GM12878 (cell line): ENCODE data around the gene OPN1SW. TPM values are rescaled to one million over a fixed set of nuclear protein-coding genes. Genes with fewer than 3 reads are reported as not detected.

ENCODE experiments used
- ATAC-seq: fragments of 200-7000 bp; cut with Tn5 transposase; 3 replicates; pipeline ENCODE4 v1.9.1; 2020; ENCODE audit warnings: mild to moderate bottlenecking, moderate library complexity
- BruUV-seq: library from RNA; stranded (reverse); fragments of 400-500 nt; replicated peaks from 2 replicates; lab custom pipeline; 2021; lab: Mats Ljungman, UMichigan
- CTCF ChIA-PET: fragments of 300-600 bp; sonication (Branson Sonifier 250); formaldehyde crosslinking; extraction: SDS; loops from one replicate; lab custom pipeline; 2021; ENCODE audit warnings: inconsistent platforms; lab: Yijun Ruan, JAX
- POLR2A ChIA-PET: fragments of 350-600 bp; formaldehyde crosslinking; extraction: SDS; loops from one replicate; lab custom pipeline; 2021; ENCODE audit warnings: inconsistent platforms; lab: Charles Lee
- RAD21 ChIA-PET: fragments of 300-600 bp; sonication (Branson Sonifier 250); formaldehyde crosslinking; loops from one replicate; lab custom pipeline; 2023; ENCODE audit warnings: antibody characterized with exemption; ENCODE audit not compliant: unreplicated experiment; lab: Charles Lee
- SMC1A ChIA-PET: fragments of 300-600 bp; sonication (Branson Sonifier 250); formaldehyde crosslinking; loops from one replicate; lab custom pipeline; 2023; ENCODE audit not compliant: unreplicated experiment, uncharacterized antibody; lab: Charles Lee
- DNase-seq: peaks from one replicate; pipeline ENCODE4 v3.0.0-alpha.2; 2011; ENCODE audit warnings: low read depth, low spot score
- FAIRE-seq: peaks from 3 replicates; lab custom pipeline; 2011; peaks lifted over from hg19 to GRCh38; lab: Jason Lieb, UNC
- H2AFZ ChIP-seq: 2 replicates; pipeline ENCODE4 v1.6.0; 2011; ENCODE audit warnings: low read depth, low read length, control low read depth; ENCODE audit not compliant: control insufficient read depth
- H3K27ac ChIP-seq: 2 replicates; pipeline ENCODE4 v1.5.1; 2011; ENCODE audit warnings: control low read depth; ENCODE audit not compliant: control insufficient read depth, insufficient read depth
- H3K27me3 ChIP-seq, 2 experiments: replicated peaks in 1 of 2; 2 replicates each; pipeline versions ENCODE4 v1.6.0 to v1.6.1; 2011; ENCODE audit warnings: low read length in 1 of 2; ENCODE audit not compliant: control insufficient read depth in 2 of 2, insufficient read depth in 2 of 2
- H3K36me3 ChIP-seq, 2 experiments: 2 replicates each; pipeline ENCODE4 v1.5.1; 2011; ENCODE audit warnings: low read length in 1 of 2; ENCODE audit not compliant: control insufficient read depth in 2 of 2, insufficient read depth in 2 of 2
- H3K4me1 ChIP-seq: 2 replicates; pipeline ENCODE4 v1.6.1; 2011; ENCODE audit warnings: mild to moderate bottlenecking, low read length, moderate library complexity, mixed read lengths; ENCODE audit not compliant: control insufficient read depth, insufficient read depth
- H3K4me2 ChIP-seq: 2 replicates; pipeline ENCODE4 v1.6.0; 2011; ENCODE audit warnings: control low read depth; ENCODE audit not compliant: control insufficient read depth, insufficient read depth
- H3K4me3 ChIP-seq: fragments of 200-600 bp; sonication (generic); 2 replicates; pipeline ENCODE4 v1.5.1; 2016
- H3K79me2 ChIP-seq: 2 replicates; pipeline ENCODE4 v1.6.0; 2011; ENCODE audit warnings: low read length; ENCODE audit not compliant: control insufficient read depth, insufficient read depth
- H3K9ac ChIP-seq: 2 replicates; pipeline ENCODE4 v1.8.0; 2011; ENCODE audit warnings: low read length, control low read depth, mixed read lengths; ENCODE audit not compliant: control insufficient read depth, insufficient read depth
- H3K9me3 ChIP-seq: replicated peaks from 3 replicates; pipeline ENCODE4 v1.5.1; 2011; ENCODE audit warnings: mild to moderate bottlenecking, low read length; ENCODE audit not compliant: control insufficient read depth, insufficient read depth
- H4K20me1 ChIP-seq: 2 replicates; pipeline ENCODE4 v1.6.0; 2011; ENCODE audit not compliant: control insufficient read depth, insufficient read depth
- BACH1 ChIP-seq: fragments of 450-650 bp; IDR thresholded peaks from 2 replicates; pipeline ENCODE4 v1.6.1; 2017; ENCODE audit warnings: mild to moderate bottlenecking, borderline replicate concordance
- BRCA1 ChIP-seq: IDR thresholded peaks from 2 replicates; pipeline ENCODE4 v1.6.1; 2011; ENCODE audit warnings: low read depth, low read length, improper control_type of control experiment
- CBX3 ChIP-seq: fragments of 200-600 bp; sonication (generic); IDR thresholded peaks from 2 replicates; pipeline ENCODE4 v1.6.1; 2016; ENCODE audit warnings: low read depth, borderline replicate concordance
- EZH2 ChIP-seq: IDR thresholded peaks from 2 replicates; pipeline ENCODE4 v1.6.1; 2012; ENCODE audit warnings: low read depth, mild to moderate bottlenecking, control low read depth, inconsistent platforms, low read length, borderline replicate concordance; ENCODE audit not compliant: control insufficient read depth
- GABPA ChIP-seq: IDR thresholded peaks from 2 replicates; pipeline ENCODE4 v1.6.1; 2014; ENCODE audit warnings: antibody characterized with exemption, low read depth, mild to moderate bottlenecking, inconsistent platforms
- LARP7 ChIP-seq: fragments of 450-650 bp; IDR thresholded peaks from 2 replicates; pipeline ENCODE4 v1.6.1; 2017; ENCODE audit warnings: mild to moderate bottlenecking
- NFYB ChIP-seq: IDR thresholded peaks from 2 replicates; pipeline ENCODE4 v1.6.1; 2011; ENCODE audit warnings: low read depth, mild to moderate bottlenecking, low read length, improper control_type of control experiment, moderate library complexity; ENCODE audit not compliant: insufficient read depth
- POLR2AphosphoS2 ChIP-seq: IDR thresholded peaks from 2 replicates; pipeline ENCODE4 v1.6.1; 2011; ENCODE audit warnings: low read depth, mild to moderate bottlenecking, low read length, improper control_type of control experiment, moderate library complexity
- RELA ChIP-seq: fragments of 450-650 bp; IDR thresholded peaks from 2 replicates; pipeline ENCODE4 v1.8.0; 2014; ENCODE audit warnings: borderline replicate concordance; ENCODE audit not compliant: partially characterized antibody
- STAT3 ChIP-seq: IDR thresholded peaks from 2 replicates; pipeline ENCODE4 v1.6.1; 2011; ENCODE audit warnings: low read depth, low read length, improper control_type of control experiment
- TCF3 ChIP-seq: IDR thresholded peaks from 2 replicates; pipeline ENCODE4 v1.6.1; 2012; ENCODE audit warnings: low read depth, mild to moderate bottlenecking, low read length, borderline replicate concordance; ENCODE audit not compliant: insufficient read depth
- ZZZ3 ChIP-seq: IDR thresholded peaks from 2 replicates; pipeline ENCODE4 v1.6.1; 2011; ENCODE audit warnings: low read depth; ENCODE audit not compliant: control insufficient read depth, insufficient read length
- WGBS: methylation state at CpG from one replicate; pipeline ENCODE4 v1.1.6; 2016; ENCODE audit warnings: low lambda C conversion rate; ENCODE audit not compliant: insufficient replicate concordance, insufficient coverage; ENCODE audit errors: missing lambda C conversion rate; 5-methylcytosine and 5-hydroxymethylcytosine counted together
- in situ Hi-C: fragments of 300-500 bp; cut with MboI; formaldehyde crosslinking; loops from 9 replicates; pipeline ENCODE4 v1.14.3; 2018; ENCODE audit warnings: mixed read lengths
- intact Hi-C: fragments of 100-400 bp; cut with micrococcal nuclease; formaldehyde crosslinking; loops from one replicate; pipeline ENCODE4 v1.14.2; 2022; ENCODE audit not compliant: unreplicated experiment
- polyA plus RNA-seq, 11 experiments: library from polyadenylated mRNA; depleted of rRNA in 4 of 11; unstranded in 6 of 11; stranded (reverse) in 5 of 11; fragments of >200 nt; fragmentation: Nextera tagmentation in 4 of 11; fragmentation: Illumina TruSeq in 1 of 11; extraction: Ambion mirVana in 4 of 11; extraction: Trizol in 1 of 11; gene quantifications; 1 replicate in 1 of 11; 2 replicates in 10 of 11; pipeline versions ENCODE4 v1.2.1 to v1.2.3, GENCODE V29; 2011 to 2016; ENCODE audit warnings: inconsistent platforms in 2 of 11, missing spikeins in 2 of 11, low read depth in 1 of 11
- total RNA-seq, 4 experiments: library from RNA; depleted of rRNA in 3 of 4; stranded (reverse); fragments of >200 nt in 3 of 4; fragmentation: Illumina TruSeq in 1 of 4; extraction: Trizol in 1 of 4; gene quantifications; 2 replicates each; pipeline versions ENCODE4 v1.2.1 to v1.2.3, GENCODE V29; 2013 to 2021

OPN1SW gene
- total and polyA plus RNA-seq, 10 of the 15 experiments (the other 5 are each of a cell fraction or from before 2014, with no cell fraction given) = 0.11 to 0.35 (median 0.19) TPM; not detected in 6

DNA sequence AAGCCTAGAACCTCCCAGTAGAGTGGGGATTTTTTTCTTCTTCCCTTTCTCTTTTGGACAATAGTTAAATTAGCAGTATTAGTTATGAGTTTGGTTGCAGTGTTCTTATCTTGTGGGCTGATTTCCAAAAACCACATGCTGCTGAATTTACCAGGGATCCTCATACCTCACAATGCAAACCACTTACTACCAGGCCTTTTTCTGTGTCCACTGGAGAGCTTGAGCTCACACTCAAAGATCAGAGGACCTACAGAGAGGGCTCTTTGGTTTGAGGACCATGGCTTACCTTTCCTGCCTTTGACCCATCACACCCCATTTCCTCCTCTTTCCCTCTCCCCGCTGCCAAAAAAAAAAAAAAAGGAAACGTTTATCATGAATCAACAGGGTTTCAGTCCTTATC is 5.4 kb downstream of the OPN1SW start:
- Histone ChIP-seq H3K9ac (no peak overlapping the region), H3K79me2 (no peaks in the 10 kb centered on the region), H3K4me2 (no peak overlapping the region), H3K27ac (no peak overlapping the region), H3K4me1 (no peaks in the 10 kb centered on the region), H3K4me3 (no peak overlapping the region), H3K36me3 (peaks cover 8 to 13% of the 10 kb centered on the region in 2 experiments), H4K20me1 (no peaks in the 10 kb centered on the region), H2AFZ (no peak overlapping the region), H3K9me3 (no peaks in the 10 kb centered on the region), H3K27me3 (no peaks in the 10 kb centered on the region)
- WGBS = 100% methylated on average over 1 of the region's 2 CpGs
- ChIA-PET RAD21 (interaction anchor here (0.8 kb wide), 1 partner anchor 89 kb away, joined by 3 read pairs; no protein-coding TSS in a partner anchor), SMC1A (interaction anchor here (0.8 to 1.3 kb wide), 2 partner anchors 22 to 32 kb away, joined by 3 read pairs; no protein-coding TSS in a partner anchor), POLR2A (interaction anchor here (1.0 kb wide), 1 partner anchor 9 kb away, joined by 5 read pairs; no protein-coding TSS in a partner anchor), CTCF (no interaction called here)
- ATAC-seq (no peak), DNase-seq (no peak), FAIRE-seq (no peak)
- BruUV-seq = no TSS peak
- intact Hi-C loops (no loop called here), in situ Hi-C loops (no loop called here)
- TF ChIP-seq EZH2 (no peak), TCF3 (no peak), GABPA (no peak), POLR2AphosphoS2 (no peak), STAT3 (no peak), CBX3 (no peak), BACH1 (no peak), BRCA1 (no peak), RELA (no peak), ZZZ3 (no peak), LARP7 (no peak), NFYB (no peak)
